ENCODE data around the gene PDHA1. TPM values are rescaled to one million over a fixed set of nuclear protein-coding genes. Genes with fewer than 3 reads are reported as not detected.

PDHA1 gene
- total RNA-seq (2014; rRNA removed; shearing (Covaris generic)) (77.3 and 100 TPM in 2 replicates), polyA plus RNA-seq (2016; fragmentation: Nextera tagmentation; extraction: Ambion mirVana) (201 and 257 TPM in 2 replicates)
- long read RNA-seq, transcript PDHA1-206 (11 exons, 3,310 nt) = major isoform, 165 of 180 reads
- long read RNA-seq, partial matches to known transcripts = 3 of 180 reads
- long read RNA-seq, other reads (novel, unspliced or antisense) = 5 of 180 reads

DNA sequence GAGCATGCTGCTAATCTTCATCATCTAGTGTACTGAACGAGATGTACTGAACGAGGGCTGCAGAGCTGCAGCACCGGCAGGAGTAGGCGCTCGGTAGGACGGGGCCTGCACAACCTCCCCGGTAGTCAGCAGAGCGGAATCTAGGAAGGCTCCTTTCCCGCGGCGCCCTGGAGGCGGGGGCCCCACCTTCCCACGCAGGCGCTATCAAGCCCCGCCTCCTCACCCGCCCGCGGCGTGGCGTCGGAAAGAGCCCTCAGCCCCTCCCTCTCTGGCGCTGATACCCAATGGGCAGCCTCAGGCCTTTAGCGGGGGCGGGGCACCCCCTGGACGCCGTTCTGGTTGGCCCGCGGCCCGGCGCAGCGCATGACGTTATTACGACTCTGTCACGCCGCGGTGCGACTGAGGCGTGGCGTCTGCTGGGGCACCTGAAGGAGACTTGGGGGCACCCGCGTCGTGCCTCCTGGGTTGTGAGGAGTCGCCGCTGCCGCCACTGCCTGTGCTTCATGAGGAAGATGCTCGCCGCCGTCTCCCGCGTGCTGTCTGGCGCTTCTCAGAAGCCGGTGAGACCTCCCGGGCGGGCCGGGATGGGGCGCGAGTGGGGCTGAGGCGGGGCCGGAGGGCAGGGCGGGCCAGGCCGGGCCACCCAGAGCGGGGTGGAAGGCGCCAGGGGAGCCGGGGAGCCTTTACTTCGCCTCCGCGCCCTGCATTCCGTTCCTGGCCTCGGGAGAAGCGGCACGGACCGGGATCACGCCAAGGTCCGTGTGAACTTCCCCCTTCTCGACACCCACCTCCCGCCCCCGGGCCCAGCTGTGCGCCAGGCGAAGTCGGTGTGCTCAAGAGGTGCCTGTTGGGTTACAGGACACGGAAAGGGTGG, at the start of gene PDHA1:
Gene PDHA1 (plus strand): TSS at position 393 of the 874 bp plus-strand sequence. CDS start 111 bp downstream, at position 504.
- Histone ChIP-seq H3K4me2 (peak within 1 kb of the TSS; percentile 77), H3K4me1 (ENCODE audit: insufficient read depth) (no peaks in the 10 kb centered on the region), H2AFZ (peak within 1 kb of the TSS; percentile 84; the same call in 1 of the 2 replicates), H3K4me3 (peak within 1 kb of the TSS; percentile 72), H3K9me2 (ENCODE audit: insufficient read depth) (no peaks in the 10 kb centered on the region), H3K36me3 (ENCODE audit: insufficient read depth) (no peaks in the 10 kb centered on the region), H4K20me1 (replicated peaks; ENCODE audit: insufficient read depth) (peaks cover 3% of the 10 kb centered on the region; the same call in 1 of the 2 replicates), H3K27ac (ENCODE audit: low read depth) (no peak within 1 kb of the TSS), H3F3A (replicated peaks; ENCODE audit: low read depth) (no peaks in the 10 kb centered on the region), H3K79me2 (replicated peaks; ENCODE audit: insufficient read depth) (peaks cover 44% of the 10 kb centered on the region), H3K27me3 (ENCODE audit: insufficient read depth) (no peaks in the 10 kb centered on the region)
- Mint-ChIP-seq H3K27me3 (ENCODE audit: insufficient read depth, low read depth, poor library complexity) (peaks cover 2% of the 10 kb centered on the region), H3K27ac (peak within 1 kb of the TSS; percentile 77; the same call in 1 of the 2 replicates), H3K36me3 (ENCODE audit: low read depth) (no peaks in the 10 kb centered on the region), H3K4me3 (peak within 1 kb of the TSS; percentile 82), H3K4me1 (peaks cover 7% of the 10 kb centered on the region; the same call in 2 of the 3 replicates), H3K9me3 (no peaks in the 10 kb centered on the region; the same call in 2 of the 3 replicates)
- DNase-seq (ENCODE audit: low spot score) = peak; percentile 92
- peak; percentile 94 for ATAC-seq
- TF ChIP-seq, protein P1, sequence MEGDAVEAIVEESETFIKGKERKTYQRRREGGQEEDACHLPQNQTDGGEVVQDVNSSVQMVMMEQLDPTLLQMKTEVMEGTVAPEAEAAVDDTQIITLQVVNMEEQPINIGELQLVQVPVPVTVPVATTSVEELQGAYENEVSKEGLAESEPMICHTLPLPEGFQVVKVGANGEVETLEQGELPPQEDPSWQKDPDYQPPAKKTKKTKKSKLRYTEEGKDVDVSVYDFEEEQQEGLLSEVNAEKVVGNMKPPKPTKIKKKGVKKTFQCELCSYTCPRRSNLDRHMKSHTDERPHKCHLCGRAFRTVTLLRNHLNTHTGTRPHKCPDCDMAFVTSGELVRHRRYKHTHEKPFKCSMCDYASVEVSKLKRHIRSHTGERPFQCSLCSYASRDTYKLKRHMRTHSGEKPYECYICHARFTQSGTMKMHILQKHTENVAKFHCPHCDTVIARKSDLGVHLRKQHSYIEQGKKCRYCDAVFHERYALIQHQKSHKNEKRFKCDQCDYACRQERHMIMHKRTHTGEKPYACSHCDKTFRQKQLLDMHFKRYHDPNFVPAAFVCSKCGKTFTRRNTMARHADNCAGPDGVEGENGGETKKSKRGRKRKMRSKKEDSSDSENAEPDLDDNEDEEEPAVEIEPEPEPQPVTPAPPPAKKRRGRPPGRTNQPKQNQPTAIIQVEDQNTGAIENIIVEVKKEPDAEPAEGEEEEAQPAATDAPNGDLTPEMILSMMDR (conservative IDR thresholded peaks at IDR 0.05; ENCODE audit: low read depth in 2 of 2) = no peak
- TF ChIP-seq ETS1 (IDR thresholded peaks at IDR 0.05) (no peak), POLR2AphosphoS5 (IDR thresholded peaks at IDR 0.05; ENCODE audit: low read depth) (peak; percentile 72), CREB1 (CRISPR knock-in tag; IDR thresholded peaks at IDR 0.05; ENCODE audit: low read depth) (peak; percentile 93)

- no peaks in the 10 kb centered on the region for H3K9me3 Mint-ChIP-seq
- no peak for DNase-seq (ENCODE audit: low spot score)
- ATAC-seq = no peak
- no peaks in the 10 kb centered on the region for H3K36me3 Mint-ChIP-seq (ENCODE audit: low read depth)
- H3K79me2 ChIP-seq (replicated peaks; ENCODE audit: insufficient read depth) = no peaks in the 10 kb centered on the region
- H3K27me3 ChIP-seq (ENCODE audit: insufficient read depth) = no peaks in the 10 kb centered on the region
- H3K27me3 Mint-ChIP-seq (ENCODE audit: insufficient read depth, low read depth, poor library complexity) = no peaks in the 10 kb centered on the region
- H3K9me2 ChIP-seq (ENCODE audit: insufficient read depth) = no peaks in the 10 kb centered on the region
- no peak overlapping the region for H3K27ac Mint-ChIP-seq
- H3K27ac ChIP-seq (ENCODE audit: low read depth) = no peak overlapping the region
- no peak overlapping the region for H3K4me3 ChIP-seq
- no peaks in the 10 kb centered on the region for H3K36me3 ChIP-seq (ENCODE audit: insufficient read depth)
- H3K4me1 ChIP-seq (ENCODE audit: insufficient read depth) = no peaks in the 10 kb centered on the region
- no peaks in the 10 kb centered on the region for H3K4me1 Mint-ChIP-seq
- H3K4me2 ChIP-seq = no peak overlapping the region
- H2AFZ ChIP-seq = no peak overlapping the region
- no peaks in the 10 kb centered on the region for H4K20me1 ChIP-seq (replicated peaks; ENCODE audit: insufficient read depth)
- H3K4me3 Mint-ChIP-seq = no peak overlapping the region
- H3F3A ChIP-seq (replicated peaks; ENCODE audit: low read depth) = no peaks in the 10 kb centered on the region
- TF ChIP-seq STAT1 (IDR thresholded peaks at IDR 0.05; ENCODE audit: unreplicated experiment) = no peak
- TF ChIP-seq REST (IDR thresholded peaks at IDR 0.05; ENCODE audit: unreplicated experiment) = no peak
- TF ChIP-seq POLR2AphosphoS5 (IDR thresholded peaks at IDR 0.05; ENCODE audit: low read depth) = no peak
- TF ChIP-seq, protein P1 (conservative IDR thresholded peaks at IDR 0.05; ENCODE audit: low read depth in 2 of 2) = no peak
- TF ChIP-seq ETS1 (IDR thresholded peaks at IDR 0.05) = no peak
These were observed 40.4 kb upstream of the PDHA1 start for GRCh38 chrX:19303256-19303880.

Data from GM23338 (cell line).